HepG2 (cell line): ENCODE measurements around the gene TAS1R3. TPM values are rescaled to one million over a fixed set of nuclear protein-coding genes. Genes with fewer than 3 reads are reported as not detected.

Experiments used
- GPN1 ChIP-seq: sonication (generic); formaldehyde crosslinking; IDR thresholded peaks from 2 replicates; pipeline ENCODE4 v1.5.1; 2020; ENCODE audit warnings: missing genetic modification reagents, borderline replicate concordance
- KAT7 ChIP-seq: IDR thresholded peaks from 2 replicates; pipeline ENCODE4 v1.6.1; 2018; ENCODE audit warnings: borderline replicate concordance, missing compliant biosample characterization
- KMT2A ChIP-seq: sonication (generic); formaldehyde crosslinking; IDR thresholded peaks from 2 replicates; pipeline ENCODE4 v1.4.0; 2020; ENCODE audit warnings: missing genetic modification reagents
- MIER2 ChIP-seq: IDR thresholded peaks from 2 replicates; pipeline ENCODE4 v1.6.1; 2016; ENCODE audit warnings: missing biosample characterization, missing genetic modification reagents
- NFE2L2 ChIP-seq: fragments of 150-350 bp; IDR thresholded peaks from 2 replicates; pipeline ENCODE4 v1.6.1; 2014; ENCODE audit warnings: low read length
- RFX3 ChIP-seq: IDR thresholded peaks from 2 replicates; pipeline ENCODE4 v1.6.1; 2016; ENCODE audit warnings: missing biosample characterization, missing genetic modification reagents
- ZNF260 ChIP-seq: sonication (generic); formaldehyde crosslinking; IDR thresholded peaks from 2 replicates; pipeline ENCODE4 v1.4.0; 2020; ENCODE audit warnings: missing genetic modification reagents, low read depth, mild to moderate bottlenecking, borderline replicate concordance
- ZNF333 ChIP-seq: sonication (generic); formaldehyde crosslinking; IDR thresholded peaks from 2 replicates; pipeline ENCODE4 v1.4.0; 2020; ENCODE audit warnings: mild to moderate bottlenecking, missing genetic modification reagents, borderline replicate concordance
- ZNF782 ChIP-seq: sonication (generic); formaldehyde crosslinking; IDR thresholded peaks from 2 replicates; pipeline ENCODE4 v1.4.0; 2020; ENCODE audit warnings: missing genetic modification reagents, mild to moderate bottlenecking, borderline replicate concordance
- polyA plus RNA-seq, 8 experiments: library from polyadenylated mRNA; depleted of rRNA in 3 of 8; stranded (reverse) in 7 of 8; unstranded in 1 of 8; fragments of >200 nt; fragmentation: Illumina TruSeq in 4 of 8; extraction: Trizol in 4 of 8; gene quantifications; 2 replicates each; pipeline versions ENCODE4 v1.2.1 to v1.2.3, GENCODE V29; 2011 to 2016; ENCODE audit warnings: low read depth in 4 of 8, missing spikeins in 1 of 8, mixed read lengths in 1 of 8; ENCODE audit not compliant: insufficient read depth in 1 of 8
- total RNA-seq, 5 experiments: library from RNA; depleted of rRNA; stranded (reverse); fragments of >200 nt; fragmentation: Illumina TruSeq; extraction: Trizol; gene quantifications; 2 replicates each; pipeline ENCODE4 v1.2.3, GENCODE V29; 2016; ENCODE audit warnings: low read depth in 1 of 5
- TF ChIP-seq, protein P1 (sequence below): IDR thresholded peaks from 2 replicates; pipeline ENCODE4 v1.6.1; 2016
- TF ChIP-seq, protein P2 (sequence below): sonication (generic); formaldehyde crosslinking; IDR thresholded peaks from 2 replicates; pipeline ENCODE4 v1.5.0; 2020; ENCODE audit warnings: mild to moderate bottlenecking, low read depth, missing genetic modification reagents, borderline replicate concordance
- TF ChIP-seq, protein P3 (sequence below): sonication (generic); formaldehyde crosslinking; IDR thresholded peaks from 2 replicates; pipeline ENCODE4 v1.5.1; 2020; ENCODE audit warnings: mild to moderate bottlenecking, missing genetic modification reagents
- TF ChIP-seq, protein P4 (sequence below): sonication (generic); formaldehyde crosslinking; conservative IDR thresholded peaks from 2 replicates; pipeline ENCODE4 v1.4.0; 2020; ENCODE audit warnings: missing genetic modification reagents
- TF ChIP-seq, protein P5 (sequence below): sonication (generic); formaldehyde crosslinking; IDR thresholded peaks from 2 replicates; pipeline ENCODE4 v1.4.0; 2020; ENCODE audit warnings: missing genetic modification reagents
- TF ChIP-seq, protein P6 (sequence below): sonication (generic); formaldehyde crosslinking; IDR thresholded peaks from 2 replicates; pipeline ENCODE4 v1.9.0; 2022; ENCODE audit warnings: low read depth, missing genetic modification reagents

Gene TAS1R3
- total and polyA plus RNA-seq, 2 of the 13 experiments (the other 11 are each of a cell fraction or from before 2014, with no cell fraction given) = 0.13 to 0.15 TPM

DNA sequence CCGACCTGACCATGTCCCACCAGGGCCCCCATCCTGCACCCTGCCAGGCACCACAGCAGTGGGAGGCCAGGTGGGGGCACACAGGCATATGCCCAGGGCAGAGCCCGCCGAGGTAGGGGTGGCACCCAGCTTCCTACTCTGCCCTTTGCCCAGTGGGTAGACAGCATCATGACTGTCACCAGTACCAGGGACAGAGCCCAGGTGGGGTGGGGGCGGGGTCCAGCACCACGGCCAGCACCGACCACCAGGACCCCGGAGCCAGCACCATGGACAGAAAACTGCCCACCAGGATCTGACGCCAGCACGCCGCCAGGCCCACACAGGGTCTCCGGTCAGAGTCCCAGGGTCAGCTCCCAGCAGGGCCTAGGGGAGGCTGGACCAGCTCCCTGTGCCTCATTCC is 3.8 kb downstream of the TAS1R3 start (continued):
- TF ChIP-seq, protein P1, sequence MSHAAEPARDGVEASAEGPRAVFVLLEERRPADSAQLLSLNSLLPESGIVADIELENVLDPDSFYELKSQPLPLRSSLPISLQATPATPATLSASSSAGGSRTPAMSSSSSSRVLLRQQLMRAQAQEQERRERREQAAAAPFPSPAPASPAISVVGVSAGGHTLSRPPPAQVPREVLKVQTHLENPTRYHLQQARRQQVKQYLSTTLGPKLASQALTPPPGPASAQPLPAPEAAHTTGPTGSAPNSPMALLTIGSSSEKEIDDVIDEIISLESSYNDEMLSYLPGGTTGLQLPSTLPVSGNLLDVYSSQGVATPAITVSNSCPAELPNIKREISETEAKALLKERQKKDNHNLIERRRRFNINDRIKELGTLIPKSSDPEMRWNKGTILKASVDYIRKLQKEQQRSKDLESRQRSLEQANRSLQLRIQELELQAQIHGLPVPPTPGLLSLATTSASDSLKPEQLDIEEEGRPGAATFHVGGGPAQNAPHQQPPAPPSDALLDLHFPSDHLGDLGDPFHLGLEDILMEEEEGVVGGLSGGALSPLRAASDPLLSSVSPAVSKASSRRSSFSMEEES (CRISPR knock-in tag) = 0 out of 2 replicates have a peak, but pooled peaks have one; percentile 23
- TF ChIP-seq, protein P2, sequence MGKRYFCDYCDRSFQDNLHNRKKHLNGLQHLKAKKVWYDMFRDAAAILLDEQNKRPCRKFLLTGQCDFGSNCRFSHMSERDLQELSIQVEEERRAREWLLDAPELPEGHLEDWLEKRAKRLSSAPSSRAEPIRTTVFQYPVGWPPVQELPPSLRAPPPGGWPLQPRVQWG (CRISPR knock-in tag) = no peak
- TF ChIP-seq ZNF333 (CRISPR knock-in tag) (peak; percentile 76; the same call in 1 of the 2 replicates), KAT7 (CRISPR knock-in tag) (no peak), MIER2 (CRISPR knock-in tag) (peak; percentile 96), RFX3 (no peak), ZNF260 (CRISPR knock-in tag) (no peak), GPN1 (CRISPR knock-in tag) (peak; percentile 74; the same call in 1 of the 2 replicates), NFE2L2 (no peak), KMT2A (CRISPR knock-in tag) (no peak), ZNF782 (CRISPR knock-in tag) (no peak)
- TF ChIP-seq, protein P3, sequence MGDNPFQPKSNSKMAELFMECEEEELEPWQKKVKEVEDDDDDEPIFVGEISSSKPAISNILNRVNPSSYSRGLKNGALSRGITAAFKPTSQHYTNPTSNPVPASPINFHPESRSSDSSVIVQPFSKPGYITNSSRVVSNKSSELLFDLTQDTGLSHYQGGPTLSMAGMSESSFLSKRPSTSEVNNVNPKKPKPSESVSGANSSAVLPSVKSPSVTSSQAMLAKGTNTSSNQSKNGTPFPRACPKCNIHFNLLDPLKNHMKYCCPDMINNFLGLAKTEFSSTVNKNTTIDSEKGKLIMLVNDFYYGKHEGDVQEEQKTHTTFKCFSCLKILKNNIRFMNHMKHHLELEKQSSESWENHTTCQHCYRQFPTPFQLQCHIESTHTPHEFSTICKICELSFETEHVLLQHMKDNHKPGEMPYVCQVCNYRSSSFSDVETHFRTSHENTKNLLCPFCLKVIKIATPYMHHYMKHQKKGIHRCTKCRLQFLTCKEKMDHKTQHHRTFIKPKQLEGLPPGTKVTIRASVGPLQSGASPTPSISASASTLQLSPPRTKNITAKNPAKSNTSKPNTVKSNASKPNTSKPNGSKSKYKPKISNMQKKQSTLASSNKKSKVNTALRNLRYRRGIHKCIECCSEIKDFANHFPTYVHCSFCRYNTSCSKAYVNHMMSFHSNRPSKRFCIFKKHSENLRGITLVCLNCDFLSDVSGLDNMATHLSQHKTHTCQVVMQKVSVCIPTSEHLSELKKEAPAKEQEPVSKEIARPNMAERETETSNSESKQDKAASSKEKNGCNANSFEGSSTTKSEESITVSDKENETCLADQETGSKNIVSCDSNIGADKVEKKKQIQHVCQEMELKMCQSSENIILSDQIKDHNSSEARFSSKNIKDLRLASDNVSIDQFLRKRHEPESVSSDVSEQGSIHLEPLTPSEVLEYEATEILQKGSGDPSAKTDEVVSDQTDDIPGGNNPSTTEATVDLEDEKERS (CRISPR knock-in tag) = peak; percentile 79; the same call in 1 of the 2 replicates
- TF ChIP-seq, protein P4, sequence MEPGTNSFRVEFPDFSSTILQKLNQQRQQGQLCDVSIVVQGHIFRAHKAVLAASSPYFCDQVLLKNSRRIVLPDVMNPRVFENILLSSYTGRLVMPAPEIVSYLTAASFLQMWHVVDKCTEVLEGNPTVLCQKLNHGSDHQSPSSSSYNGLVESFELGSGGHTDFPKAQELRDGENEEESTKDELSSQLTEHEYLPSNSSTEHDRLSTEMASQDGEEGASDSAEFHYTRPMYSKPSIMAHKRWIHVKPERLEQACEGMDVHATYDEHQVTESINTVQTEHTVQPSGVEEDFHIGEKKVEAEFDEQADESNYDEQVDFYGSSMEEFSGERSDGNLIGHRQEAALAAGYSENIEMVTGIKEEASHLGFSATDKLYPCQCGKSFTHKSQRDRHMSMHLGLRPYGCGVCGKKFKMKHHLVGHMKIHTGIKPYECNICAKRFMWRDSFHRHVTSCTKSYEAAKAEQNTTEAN (CRISPR knock-in tag) = peak; percentile 47; the same call in 1 of the 2 replicates
- TF ChIP-seq, protein P5, sequence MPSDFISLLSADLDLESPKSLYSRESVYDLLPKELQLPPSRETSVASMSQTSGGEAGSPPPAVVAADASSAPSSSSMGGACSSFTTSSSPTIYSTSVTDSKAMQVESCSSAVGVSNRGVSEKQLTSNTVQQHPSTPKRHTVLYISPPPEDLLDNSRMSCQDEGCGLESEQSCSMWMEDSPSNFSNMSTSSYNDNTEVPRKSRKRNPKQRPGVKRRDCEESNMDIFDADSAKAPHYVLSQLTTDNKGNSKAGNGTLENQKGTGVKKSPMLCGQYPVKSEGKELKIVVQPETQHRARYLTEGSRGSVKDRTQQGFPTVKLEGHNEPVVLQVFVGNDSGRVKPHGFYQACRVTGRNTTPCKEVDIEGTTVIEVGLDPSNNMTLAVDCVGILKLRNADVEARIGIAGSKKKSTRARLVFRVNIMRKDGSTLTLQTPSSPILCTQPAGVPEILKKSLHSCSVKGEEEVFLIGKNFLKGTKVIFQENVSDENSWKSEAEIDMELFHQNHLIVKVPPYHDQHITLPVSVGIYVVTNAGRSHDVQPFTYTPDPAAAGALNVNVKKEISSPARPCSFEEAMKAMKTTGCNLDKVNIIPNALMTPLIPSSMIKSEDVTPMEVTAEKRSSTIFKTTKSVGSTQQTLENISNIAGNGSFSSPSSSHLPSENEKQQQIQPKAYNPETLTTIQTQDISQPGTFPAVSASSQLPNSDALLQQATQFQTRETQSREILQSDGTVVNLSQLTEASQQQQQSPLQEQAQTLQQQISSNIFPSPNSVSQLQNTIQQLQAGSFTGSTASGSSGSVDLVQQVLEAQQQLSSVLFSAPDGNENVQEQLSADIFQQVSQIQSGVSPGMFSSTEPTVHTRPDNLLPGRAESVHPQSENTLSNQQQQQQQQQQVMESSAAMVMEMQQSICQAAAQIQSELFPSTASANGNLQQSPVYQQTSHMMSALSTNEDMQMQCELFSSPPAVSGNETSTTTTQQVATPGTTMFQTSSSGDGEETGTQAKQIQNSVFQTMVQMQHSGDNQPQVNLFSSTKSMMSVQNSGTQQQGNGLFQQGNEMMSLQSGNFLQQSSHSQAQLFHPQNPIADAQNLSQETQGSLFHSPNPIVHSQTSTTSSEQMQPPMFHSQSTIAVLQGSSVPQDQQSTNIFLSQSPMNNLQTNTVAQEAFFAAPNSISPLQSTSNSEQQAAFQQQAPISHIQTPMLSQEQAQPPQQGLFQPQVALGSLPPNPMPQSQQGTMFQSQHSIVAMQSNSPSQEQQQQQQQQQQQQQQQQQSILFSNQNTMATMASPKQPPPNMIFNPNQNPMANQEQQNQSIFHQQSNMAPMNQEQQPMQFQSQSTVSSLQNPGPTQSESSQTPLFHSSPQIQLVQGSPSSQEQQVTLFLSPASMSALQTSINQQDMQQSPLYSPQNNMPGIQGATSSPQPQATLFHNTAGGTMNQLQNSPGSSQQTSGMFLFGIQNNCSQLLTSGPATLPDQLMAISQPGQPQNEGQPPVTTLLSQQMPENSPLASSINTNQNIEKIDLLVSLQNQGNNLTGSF (CRISPR knock-in tag) = peak; percentile 91
- TF ChIP-seq, protein P6, sequence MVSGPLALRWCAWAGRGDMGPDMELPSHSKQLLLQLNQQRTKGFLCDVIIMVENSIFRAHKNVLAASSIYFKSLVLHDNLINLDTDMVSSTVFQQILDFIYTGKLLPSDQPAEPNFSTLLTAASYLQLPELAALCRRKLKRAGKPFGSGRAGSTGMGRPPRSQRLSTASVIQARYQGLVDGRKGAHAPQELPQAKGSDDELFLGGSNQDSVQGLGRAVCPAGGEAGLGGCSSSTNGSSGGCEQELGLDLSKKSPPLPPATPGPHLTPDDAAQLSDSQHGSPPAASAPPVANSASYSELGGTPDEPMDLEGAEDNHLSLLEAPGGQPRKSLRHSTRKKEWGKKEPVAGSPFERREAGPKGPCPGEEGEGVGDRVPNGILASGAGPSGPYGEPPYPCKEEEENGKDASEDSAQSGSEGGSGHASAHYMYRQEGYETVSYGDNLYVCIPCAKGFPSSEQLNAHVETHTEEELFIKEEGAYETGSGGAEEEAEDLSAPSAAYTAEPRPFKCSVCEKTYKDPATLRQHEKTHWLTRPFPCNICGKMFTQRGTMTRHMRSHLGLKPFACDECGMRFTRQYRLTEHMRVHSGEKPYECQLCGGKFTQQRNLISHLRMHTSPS (CRISPR knock-in tag) = 0 out of 2 replicates have a peak, but pooled peaks have one; percentile 46
